ENCODE results near the gene SERPINB10.

DNA sequence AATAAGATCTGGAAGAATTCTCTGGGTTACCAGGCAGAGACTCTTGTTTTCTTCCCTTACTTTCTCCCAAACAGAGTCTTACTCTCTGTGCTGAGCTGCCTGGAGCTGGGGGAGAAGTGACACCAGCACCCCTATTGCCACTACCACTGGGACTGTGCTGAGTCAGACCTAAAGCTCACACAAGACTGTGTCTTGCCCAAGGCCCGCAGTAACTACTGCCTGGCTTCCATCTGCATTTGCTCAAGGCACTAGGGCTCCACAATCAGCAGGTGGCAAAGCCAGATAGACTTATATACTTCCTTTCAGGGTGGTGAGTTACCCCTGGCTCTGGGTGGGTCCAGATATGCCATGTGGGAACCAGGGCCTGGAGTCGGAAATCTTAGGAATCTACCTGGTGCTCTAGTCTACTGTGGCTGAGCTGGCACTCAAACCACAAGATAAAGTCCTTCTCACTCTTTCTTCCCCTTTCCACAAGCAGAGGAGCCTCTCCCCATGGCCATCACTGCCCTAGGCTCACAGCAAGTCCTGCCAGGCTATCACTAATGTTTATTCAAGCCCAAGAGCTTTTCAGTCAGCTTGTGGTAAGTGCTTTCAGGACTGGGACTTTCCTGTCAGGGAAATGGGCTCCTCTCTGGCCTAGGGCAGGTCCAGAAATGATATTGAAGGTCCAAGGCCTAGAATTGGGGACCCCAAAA lies 47.8 kb upstream of the SERPINB10 start:
- no peak for TF ChIP-seq TCF7L2 (IDR thresholded peaks at IDR 0.05; ENCODE audit: borderline replicate concordance, low read depth, low read length)
- TF ChIP-seq ZNF10 (tag by site-specific recombination; IDR thresholded peaks at IDR 0.05), result no peak

Measured in HEK293 (cell line).